Peyer's patch (tissue), 4 donors: ENCODE measurements around the gene F8.

Experiments used
- CTCF ChIP-seq, 6 experiments: fragments of 450-650 bp in 4 of 6; fragments of 200-600 bp in 2 of 6; sonication (generic) in 1 of 6; IDR thresholded peaks; one replicate each; pipeline ENCODE4 v1.5.1; 2017 to 2019; ENCODE audit warnings: antibody characterized with exemption in 6 of 6, mild to moderate bottlenecking in 3 of 6, moderate library complexity in 1 of 6
- POLR2A ChIP-seq, 2 donors: fragments of 450-650 bp; IDR thresholded peaks; one replicate each; pipeline ENCODE4 v1.5.1; 2017; ENCODE audit warnings: antibody characterized with exemption in 2 of 2, mild to moderate bottlenecking in 2 of 2, moderate library complexity in 2 of 2

- TF ChIP-seq POLR2A (IDR thresholded peaks at IDR 0.05) (no peak), CTCF (IDR thresholded peaks at IDR 0.05) (no peak)
Measured at GRCh38 chrX:155031657-155032056, 9.1 kb upstream of the F8 start.
